NCI-H1417 (cell line): ENCODE data around the gene CCSER2.
"Not testable (repeated sequence)": the region's sequence is repeated elsewhere in the genome, so short reads cannot be mapped to it uniquely, and the experiment has no call there.

Source experiments
- DNase-seq, 3 experiments: peaks; one replicate each; lab custom pipeline; 2025; lab: John Stamatoyannopoulos, UW

CCSER2 gene

DNA sequence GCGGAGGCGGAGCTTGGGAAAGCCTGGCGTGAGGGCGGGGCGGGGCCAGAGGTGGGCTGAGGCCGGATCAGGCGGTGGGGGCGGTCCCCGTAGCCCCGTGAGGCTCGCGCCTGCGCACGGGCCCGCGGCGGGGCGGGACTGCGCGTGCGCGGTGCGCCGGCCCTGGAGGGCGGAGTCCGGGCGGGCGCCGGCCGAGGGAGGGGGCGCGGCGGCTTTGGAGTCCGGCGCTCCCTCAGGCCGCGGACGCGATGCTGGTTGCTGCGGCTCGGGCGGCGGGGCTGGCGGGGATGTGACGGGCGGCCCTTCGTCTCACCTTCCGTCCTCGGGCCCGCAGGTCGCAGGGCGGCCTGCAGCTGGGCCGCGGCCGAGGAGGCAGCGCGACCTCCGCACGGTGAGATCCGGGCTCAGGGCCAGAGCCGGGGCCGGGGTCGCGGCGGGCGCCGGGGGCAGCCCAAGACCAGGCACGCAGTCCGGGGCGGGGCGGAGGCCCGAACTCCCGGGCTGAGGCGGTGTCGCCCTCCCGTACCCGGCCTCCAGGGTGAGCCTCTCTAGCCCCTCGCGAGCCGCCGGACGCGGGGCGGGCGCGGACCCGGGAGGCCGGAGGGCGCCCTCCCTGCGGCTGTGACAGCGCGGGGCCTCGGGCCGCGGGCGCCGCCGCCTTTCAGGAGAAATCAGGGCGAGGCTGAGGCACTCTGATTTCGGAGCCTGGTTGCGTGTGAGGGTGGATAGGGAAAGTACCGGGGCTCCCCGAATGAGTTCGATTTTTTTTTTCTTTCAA, at the start of gene CCSER2:
CCSER2 (plus strand) TSS at position 172 of the 778 bp plus-strand sequence. CDS start 42,464 bp downstream, outside the sequence.
- peak; percentile 86 to 88 (median 86) for DNase-seq

DNA sequence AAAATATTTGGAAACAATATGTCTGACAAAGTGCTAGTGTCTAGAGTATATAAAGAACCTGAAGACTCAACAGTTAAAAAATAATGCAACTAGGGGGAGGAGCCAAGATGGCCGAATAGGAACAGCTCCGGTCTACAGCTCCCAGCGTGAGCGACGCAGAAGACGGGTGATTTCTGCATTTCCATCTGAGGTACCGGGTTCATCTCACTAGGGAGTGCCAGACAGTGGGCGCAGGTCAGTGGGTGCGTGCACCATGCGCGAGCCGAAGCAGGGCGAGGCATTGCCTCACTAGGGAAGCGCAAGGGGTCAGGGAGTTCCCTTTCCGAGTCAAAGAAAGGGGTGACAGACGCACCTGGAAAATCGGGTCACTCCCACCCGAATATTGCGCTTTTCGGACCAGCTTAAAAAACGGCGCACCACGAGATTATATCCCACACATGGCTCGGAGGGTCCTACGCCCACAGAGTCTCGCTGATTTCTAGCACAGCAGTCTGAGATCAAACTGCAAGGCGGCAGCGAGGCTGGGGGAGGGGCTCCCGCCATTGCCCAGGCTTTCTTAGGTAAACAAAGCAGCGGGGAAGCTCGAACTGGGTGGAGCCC, 48.4 kb upstream of the CCSER2 start:
- not testable (repeated sequence) for DNase-seq

- DNase-seq: no peak
These were observed 41.7 kb upstream of the CCSER2 start for GRCh38 chr10:84286695-84287094.

- DNase-seq: no peak
These were observed 40.2 kb upstream of the CCSER2 start for GRCh38 chr10:84288151-84288550.

DNA sequence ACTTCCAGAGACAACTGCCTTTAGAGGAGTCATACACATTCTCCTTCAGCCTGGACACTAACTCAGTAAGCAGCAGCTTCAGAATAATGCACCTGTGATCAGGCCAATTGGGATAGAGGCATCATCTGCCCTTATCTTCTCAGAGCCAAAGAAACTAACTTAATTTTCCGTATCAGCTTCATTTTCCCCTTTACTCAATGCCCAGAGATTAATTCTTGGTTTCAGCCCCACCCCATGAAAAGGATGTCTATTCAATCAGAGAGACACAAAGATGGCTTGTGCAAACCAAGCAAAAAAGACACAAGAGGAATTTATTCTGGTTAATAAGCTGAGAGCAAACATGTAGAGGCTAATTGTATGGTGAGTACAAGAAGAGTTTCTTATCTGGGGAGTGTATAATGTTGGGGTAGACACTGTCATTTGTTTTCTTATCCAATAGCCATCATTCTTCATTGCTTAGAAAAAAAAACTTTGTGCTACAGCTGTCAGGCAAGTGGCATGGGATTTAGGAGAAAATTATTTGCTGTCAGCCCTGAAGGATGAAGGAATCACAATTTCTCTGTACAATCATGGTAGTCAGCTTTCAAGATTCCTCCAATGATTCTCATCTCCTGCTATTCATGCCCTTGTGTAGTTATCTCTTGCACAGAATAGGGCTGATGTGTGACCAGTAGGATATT, 38.7 kb upstream of the CCSER2 start:
- DNase-seq: no peak

GRCh38 chr10:84290235-84290634, 38.2 kb upstream of the CCSER2 start:
- no peak for DNase-seq

GRCh38 chr10:84291384-84291783, 37.0 kb upstream of the CCSER2 start:
- no peak for DNase-seq

- no peak for DNase-seq
These were observed 35.9 kb upstream of the CCSER2 start for GRCh38 chr10:84292502-84292901.

DNA sequence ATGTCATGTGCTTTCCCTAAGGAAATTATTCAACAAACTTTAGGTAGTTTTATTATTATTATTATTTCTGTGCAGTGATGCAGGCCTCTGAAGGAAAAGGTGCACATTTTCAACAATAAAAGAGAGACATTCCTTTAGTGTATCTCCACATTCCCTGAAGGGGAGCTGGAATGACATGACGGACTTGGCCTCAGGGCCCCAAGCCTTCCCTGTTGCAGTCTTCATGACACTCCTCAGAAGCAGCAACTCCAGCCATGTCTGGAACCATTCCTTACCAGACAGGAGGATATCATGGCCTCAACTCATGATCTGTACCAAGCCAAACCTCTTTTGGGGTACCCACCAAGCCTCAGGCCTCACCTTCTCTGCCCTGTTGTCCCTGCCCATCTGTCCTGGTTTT, 35.2 kb upstream of the CCSER2 start:
- DNase-seq: no peak

DNA sequence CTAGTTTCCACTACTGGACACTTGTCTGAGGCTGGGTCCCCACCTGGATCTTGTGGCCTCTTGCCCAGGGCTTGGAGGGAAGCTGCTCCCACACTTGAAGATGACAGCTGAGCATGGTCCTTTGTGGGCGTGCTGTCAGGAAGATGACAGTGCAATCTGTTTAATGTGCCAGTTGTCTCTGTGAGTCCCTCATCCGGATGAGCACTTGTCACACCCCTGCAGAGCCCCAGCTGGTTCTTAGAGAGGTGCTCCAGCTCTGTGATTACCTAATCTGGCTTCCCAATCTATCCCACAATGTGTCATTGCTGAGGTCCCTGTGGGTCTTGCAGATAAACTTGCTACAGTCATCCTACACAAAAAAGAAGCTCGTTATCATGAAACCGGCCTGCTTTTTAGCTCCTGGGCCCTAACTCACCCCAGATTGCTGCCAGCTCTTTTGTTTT, 34.8 kb upstream of the CCSER2 start:
- DNase-seq: no peak

GRCh38 chr10:84294766-84295447, 33.5 kb upstream of the CCSER2 start:
- no peak for DNase-seq

DNA sequence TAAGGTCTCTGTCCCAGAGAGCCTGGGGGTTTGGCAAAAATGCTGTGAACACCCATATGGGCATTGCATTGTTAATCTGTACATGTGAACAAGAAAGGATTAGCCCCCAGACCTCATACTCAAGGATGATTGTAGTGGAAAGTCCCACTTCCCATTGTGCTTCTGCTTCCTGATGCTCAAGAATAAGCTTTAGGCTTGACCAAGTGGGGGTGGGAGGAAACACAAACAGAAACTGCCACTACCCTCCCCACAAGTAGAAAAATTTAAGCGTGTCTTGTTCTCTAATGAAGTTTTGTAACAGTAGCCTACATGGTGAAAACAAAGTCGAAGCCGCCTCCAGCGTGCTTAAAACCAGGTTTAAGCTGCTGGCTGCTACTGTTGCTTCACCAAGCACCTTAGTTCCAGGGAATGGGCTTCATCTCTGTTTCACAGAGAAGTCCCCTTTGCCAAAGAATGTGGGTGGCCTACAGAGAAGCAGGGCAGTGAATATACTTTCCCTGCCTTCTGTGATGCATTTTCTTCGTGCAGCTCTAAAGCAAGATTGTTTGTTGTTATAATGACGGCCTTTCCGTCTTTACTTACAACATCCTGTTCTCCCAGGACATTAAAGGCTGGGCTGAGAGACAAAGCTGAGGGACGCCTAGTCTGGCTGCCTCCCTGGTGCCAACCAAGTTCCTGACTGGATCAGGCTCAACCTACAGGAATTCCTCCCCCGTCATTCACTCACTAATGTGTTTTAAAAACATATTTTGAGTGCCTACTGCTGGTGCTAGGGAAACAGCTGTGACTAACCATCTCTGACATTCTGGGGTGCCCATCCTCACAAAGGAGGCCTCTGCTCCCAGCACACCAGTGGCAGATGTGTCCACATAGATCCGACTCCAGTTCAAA, 32.1 kb upstream of the CCSER2 start:
- DNase-seq: peak in 1 of 3 experiments; percentile 3

GRCh38 chr10:84298057-84298456, 30.3 kb upstream of the CCSER2 start:
- DNase-seq: no peak

- DNase-seq: no peak
These were observed 26.2 kb upstream of the CCSER2 start for GRCh38 chr10:84302223-84302622.

- no peak for DNase-seq
These were observed 21.5 kb upstream of the CCSER2 start for GRCh38 chr10:84306751-84307384.

GRCh38 chr10:84308021-84308420, 20.4 kb upstream of the CCSER2 start:
- no peak for DNase-seq

GRCh38 chr10:84308481-84309304, 19.7 kb upstream of the CCSER2 start:
- DNase-seq: peak in 2 of 3 experiments; percentile 5 to 21

DNA sequence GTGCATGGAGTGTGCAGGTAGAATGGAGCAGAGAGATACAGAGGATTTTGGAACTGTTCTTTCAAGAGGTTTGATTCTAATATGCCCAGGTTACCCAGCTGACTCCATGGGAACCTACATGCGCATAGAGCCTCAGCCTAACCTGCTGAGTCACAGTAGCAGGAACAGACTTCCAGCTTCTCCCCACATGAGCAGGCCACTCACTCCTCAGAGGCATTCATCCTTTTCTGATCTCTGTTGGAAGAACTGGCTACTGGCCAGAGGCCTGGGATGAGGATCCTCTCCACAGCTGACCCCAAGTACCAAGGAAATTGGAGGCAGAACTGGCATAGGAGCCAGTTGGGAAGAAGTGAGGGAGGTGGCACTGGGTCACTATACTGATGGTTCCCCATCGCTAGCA, 17.9 kb upstream of the CCSER2 start:
- no peak for DNase-seq

GRCh38 chr10:84311576-84311975, 16.8 kb upstream of the CCSER2 start:
- no peak for DNase-seq

- no peak for DNase-seq
These were observed 15.6 kb upstream of the CCSER2 start for GRCh38 chr10:84312816-84313215.
